Measurements from ENCODE around the gene GNA14.
"Not testable (repeated sequence)": the region's sequence is repeated elsewhere in the genome, so short reads cannot be mapped to it uniquely, and the experiment has no call there.

GNA14 gene

DNA sequence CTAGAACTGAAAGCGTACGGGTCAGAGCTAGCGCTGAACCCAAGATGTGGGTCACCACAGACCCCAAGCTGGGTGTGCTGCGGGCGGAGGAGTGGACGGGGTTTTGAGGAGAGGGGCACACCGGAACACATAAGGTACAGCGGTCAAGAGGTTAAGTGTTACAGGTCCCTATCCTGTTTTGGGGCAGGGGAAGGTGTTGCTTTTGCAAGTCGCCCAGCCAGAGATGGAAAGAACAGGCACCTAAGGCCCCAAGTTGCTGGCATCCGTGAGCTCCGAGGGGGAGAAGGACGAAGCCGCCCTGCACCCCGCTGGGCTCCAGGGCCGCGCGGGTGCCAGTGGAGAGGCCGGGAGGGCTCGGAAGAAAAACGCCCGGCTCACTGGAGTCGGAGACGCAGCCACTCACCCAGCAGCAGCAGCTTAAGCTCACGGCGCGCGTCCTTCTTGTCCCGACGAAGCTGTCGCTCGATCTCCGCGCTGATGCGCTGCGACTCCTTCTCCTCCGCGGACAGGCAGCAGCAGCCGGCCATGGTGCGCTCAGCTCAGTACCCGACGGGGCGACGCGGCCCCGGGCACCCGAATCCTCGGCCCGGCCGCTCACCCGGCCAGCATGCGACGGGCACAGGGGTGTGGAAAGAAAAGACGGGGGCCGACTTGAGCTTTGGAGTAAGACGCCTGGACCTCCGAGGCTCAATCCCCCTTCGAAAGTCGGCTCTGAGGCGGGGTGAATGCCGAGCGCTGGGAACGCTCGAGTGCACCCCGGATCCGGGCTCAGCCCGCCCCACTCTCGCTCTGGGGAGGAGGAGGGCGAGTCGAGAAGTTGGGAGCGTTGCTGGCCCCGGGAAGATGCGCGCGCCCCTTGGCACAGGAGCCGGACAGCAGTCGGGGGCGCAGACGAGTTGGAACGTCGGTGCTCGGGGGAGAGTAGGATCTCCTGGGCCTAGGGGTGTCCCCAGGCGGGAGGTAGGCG, 572 bp downstream of the GNA14 start:
- FAIRE-seq (no peak), DNase-seq (ENCODE audit: low spot score) (no peak)

- DNase-seq (ENCODE audit: low spot score) (no peak), FAIRE-seq (no peak)
These were observed 4.3 kb downstream of the GNA14 start for GRCh38 chr9:77643871-77644270.

DNA sequence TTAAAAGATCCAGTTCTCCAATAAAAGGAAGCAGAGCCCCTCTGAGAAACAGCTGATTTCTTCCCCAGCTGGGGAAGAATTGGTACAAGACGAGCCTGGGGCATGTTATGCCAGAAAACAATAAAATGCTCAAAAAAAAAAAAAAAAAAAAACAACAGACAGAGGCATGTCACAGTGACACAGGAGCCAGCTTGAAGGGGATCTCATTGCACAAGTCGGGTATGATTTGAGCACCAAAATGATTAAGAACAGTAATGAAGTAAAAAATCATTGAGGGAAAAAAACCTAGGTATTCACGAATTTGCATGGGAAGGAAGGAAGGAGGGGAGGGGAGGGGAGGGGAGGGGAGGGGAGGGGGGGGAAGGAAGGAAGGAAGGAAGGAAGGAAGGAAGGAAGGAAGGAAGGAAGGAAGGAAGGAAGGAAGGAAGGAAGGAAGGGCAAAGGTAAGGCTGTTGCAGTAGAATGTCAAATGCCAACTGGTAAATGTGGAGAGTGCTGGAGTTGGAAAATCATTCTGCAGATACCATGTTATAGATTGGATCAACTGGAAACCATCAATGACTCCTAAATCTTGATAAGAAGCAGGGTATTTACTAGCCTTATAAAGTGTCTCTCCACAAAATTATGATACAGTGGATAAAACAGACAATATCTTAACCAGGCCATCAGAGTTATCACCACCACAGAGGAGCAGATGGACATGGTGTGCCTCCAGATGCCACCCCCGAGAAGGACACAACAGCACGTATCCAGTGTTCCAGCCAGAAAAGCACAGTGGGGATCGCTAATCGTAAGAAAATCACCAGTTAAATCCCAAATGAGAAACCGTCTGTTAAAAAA, 7.2 kb downstream of the GNA14 start:
- FAIRE-seq (no peak), DNase-seq (ENCODE audit: low spot score) (no peak)

DNA sequence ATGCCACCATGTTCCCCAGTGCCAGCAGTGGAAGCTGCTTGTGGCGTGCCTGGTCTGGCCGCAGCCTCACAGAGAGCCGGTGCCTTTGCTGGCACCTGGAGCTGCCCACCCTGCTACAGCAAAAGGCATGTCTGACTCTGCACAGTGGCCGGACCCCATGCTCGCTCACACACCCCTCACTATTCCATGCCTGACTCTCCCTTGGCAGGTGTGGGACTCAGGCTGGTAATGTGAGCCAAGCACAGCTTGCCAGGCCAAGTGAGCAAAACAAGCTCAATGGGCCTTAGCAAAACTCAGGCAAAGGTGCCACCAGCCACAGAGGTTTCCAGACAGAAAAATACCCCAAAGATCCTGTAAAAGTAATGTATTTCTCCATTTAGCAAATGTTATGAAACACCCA, 15.5 kb downstream of the GNA14 start:
- DNase-seq (ENCODE audit: low spot score), result no peak
- FAIRE-seq, result no peak

GRCh38 chr9:77628864-77629263, 19.3 kb downstream of the GNA14 start:
- FAIRE-seq, result not testable (repeated sequence)

GRCh38 chr9:77616191-77616590, 31.9 kb downstream of the GNA14 start:
- FAIRE-seq (no peak), DNase-seq (ENCODE audit: low spot score) (no peak)

More at GRCh38 chr9:77628864-77629263, 19.3 kb downstream of the GNA14 start:
- DNase-seq (ENCODE audit: low spot score), result not testable (repeated sequence)

DNA sequence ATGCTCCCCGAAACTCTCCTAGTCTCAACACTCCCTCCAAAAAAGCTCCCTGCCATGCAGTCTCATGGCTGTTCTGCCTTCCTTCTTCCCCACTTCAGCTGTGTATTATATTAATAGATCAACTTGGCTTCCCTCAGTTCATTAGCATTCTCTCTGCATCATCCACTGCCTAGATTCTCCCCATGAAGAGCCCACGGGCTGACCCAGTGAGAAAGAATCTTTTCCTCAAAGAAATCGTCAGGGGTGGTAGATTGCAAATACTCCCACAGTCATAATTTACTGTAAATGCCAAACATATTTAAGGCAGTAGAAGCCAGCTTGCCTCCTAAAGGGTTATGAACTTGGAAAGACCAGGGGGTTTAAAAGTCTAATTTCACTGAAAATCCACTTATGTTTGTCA, 33.5 kb downstream of the GNA14 start:
- no peak for FAIRE-seq
- no peak for DNase-seq (ENCODE audit: low spot score)

- no peak for DNase-seq (ENCODE audit: low spot score)
- FAIRE-seq, result no peak
These were observed 41.6 kb downstream of the GNA14 start for GRCh38 chr9:77606526-77606925.

GRCh38 chr9:77605449-77606220, 42.5 kb downstream of the GNA14 start:
- FAIRE-seq (no peak), DNase-seq (ENCODE audit: low spot score) (no peak)

- DNase-seq (ENCODE audit: low spot score), result no peak
- FAIRE-seq, result no peak
These were observed 43.8 kb downstream of the GNA14 start for GRCh38 chr9:77604316-77604715.

DNA sequence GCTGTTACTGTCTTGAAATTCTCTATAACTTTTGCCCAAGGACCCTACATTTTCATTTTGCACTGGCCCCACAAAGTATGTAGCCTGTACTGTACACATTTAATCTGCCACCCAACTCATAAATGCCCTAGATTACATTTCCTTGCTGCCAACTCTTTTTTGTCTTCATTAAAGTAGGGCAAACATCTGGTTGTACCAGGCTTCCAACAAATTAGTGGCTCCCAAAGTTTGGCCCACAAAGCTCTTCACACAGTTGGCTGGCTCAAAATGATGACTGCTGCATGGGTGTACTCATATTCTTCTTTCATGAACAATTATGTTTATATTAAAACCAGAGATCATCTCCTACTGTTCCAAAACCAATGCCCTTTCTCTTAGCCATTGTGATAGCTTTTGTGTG, 45.3 kb downstream of the GNA14 start:
- no peak for FAIRE-seq
- DNase-seq (ENCODE audit: low spot score), result no peak

GRCh38 chr9:77601476-77602099, 46.5 kb downstream of the GNA14 start:
- DNase-seq (ENCODE audit: low spot score) (no peak), FAIRE-seq (no peak)

DNA sequence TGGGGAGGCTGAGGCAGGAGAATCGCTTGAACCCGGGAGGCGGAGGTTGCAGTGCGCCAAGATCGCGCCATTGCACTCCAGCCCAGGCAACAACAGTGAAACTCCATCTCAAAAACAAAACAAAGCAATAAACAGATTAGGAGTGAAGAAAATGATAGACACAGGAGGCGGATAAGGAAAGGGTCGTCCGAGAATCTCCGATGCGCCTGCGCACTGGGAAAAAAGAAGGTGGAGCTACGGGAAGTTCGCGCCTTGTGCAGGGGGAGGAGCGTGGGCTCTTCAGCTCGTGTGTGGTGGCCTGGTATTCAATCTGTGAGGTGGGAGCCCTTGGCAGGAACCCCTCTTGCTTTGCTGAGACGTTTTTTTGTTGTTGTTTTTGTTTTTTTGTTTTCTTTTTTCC, 47.3 kb downstream of the GNA14 start:
- FAIRE-seq (no peak), DNase-seq (ENCODE audit: low spot score) (no peak)

DNA sequence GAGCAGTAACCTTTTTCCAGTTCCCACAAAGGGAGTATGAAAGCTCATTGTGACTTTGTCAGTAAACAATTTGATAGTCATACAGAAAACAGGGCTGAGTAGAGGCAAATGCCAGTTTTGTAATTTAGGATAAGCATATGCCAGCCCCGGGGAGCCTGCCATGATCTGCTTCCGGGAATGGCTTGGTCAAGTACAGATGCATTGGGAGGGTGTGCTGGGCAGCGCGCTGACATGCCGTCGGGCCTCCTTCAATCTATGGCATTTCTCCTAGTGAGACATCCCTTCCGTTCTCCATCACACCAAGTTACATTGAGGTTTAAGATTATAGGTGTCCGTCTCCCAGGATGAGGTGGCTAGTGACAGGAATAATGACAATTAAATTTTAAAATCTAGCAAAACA, 48.6 kb downstream of the GNA14 start:
- DNase-seq (ENCODE audit: low spot score), result no peak
- FAIRE-seq, result no peak

DNA sequence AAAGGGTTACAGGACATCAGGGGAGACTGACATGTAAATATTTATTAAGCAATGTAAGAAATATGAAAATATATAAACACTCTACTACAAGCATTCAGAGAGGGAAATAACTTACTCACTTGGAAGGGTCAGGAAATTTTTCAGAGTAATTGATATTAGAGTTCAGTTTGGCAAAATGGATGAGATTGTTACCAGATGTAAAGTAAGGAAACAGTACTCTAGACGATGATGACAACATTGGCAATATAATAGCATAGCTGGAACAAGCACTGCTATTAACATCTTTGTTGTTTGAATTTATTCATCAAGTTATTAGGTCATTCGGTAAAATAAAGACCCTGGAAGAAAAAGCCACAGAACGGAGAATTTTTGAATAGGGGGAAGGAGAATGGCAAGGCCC, 49.1 kb downstream of the GNA14 start:
- DNase-seq (ENCODE audit: low spot score) (no peak), FAIRE-seq (no peak)

DNA sequence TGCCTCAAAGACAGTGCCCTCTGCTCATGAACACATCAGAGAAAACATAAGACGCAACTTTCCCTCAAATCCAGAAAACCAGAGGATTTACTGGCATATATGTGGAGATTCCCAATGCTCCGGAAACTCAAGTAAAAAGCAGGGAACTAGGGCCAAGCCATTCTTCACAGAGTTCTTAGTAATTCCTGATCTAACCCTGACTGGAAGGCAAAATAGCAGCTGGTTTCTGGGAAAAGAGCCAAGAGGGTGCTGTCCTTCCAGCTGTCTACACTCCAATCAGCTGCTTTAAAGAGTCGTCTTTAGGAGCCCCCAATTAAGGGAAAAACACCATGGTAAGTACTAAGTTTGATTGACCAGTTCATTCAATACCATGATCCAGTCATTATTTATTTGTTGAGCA, 49.6 kb downstream of the GNA14 start:
- FAIRE-seq (no peak), DNase-seq (ENCODE audit: low spot score) (no peak)

DNA sequence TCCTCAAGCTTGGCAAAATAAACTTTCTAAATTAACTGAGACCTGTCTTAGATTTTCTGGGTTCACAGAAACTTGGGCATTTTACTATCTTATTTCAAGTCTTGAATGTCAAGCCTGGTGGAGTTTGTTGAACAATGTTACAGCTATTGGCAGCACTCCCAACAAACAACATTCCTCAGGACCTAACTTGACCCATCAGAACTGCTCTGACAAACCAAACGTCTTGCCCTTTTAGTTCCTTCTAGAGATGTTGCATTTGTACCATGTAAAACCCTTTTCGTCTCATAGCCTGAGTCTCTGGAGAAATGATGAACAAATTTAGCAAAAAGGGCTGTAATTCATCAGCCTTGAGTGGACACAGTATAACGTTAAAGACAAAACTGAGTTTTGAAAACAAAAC, 51.1 kb downstream of the GNA14 start:
- DNase-seq (ENCODE audit: low spot score) (no peak), FAIRE-seq (no peak)

- no peak for DNase-seq (ENCODE audit: low spot score)
- FAIRE-seq, result no peak
These were observed 52.6 kb downstream of the GNA14 start for GRCh38 chr9:77595426-77596095.

- no peak for DNase-seq (ENCODE audit: low spot score)
- FAIRE-seq, result no peak
These were observed 53.2 kb downstream of the GNA14 start for GRCh38 chr9:77594963-77595362.

- no peak for FAIRE-seq
- no peak for DNase-seq (ENCODE audit: low spot score)
These were observed 54.6 kb downstream of the GNA14 start for GRCh38 chr9:77593528-77593927.

- DNase-seq (ENCODE audit: low spot score) (no peak), FAIRE-seq (no peak)
These were observed 55.6 kb downstream of the GNA14 start for GRCh38 chr9:77592476-77592875.
